ENCODE measurements around the gene SNHG17. TPM values are rescaled to one million over a fixed set of nuclear protein-coding genes. Genes with fewer than 3 reads are reported as not detected.

The SNHG17 gene
- total and polyA plus RNA-seq, 9 of the 15 experiments (the other 6 are each of a cell fraction or from before 2014, with no cell fraction given): 29.8 to 106 (median 57.7) TPM

DNA sequence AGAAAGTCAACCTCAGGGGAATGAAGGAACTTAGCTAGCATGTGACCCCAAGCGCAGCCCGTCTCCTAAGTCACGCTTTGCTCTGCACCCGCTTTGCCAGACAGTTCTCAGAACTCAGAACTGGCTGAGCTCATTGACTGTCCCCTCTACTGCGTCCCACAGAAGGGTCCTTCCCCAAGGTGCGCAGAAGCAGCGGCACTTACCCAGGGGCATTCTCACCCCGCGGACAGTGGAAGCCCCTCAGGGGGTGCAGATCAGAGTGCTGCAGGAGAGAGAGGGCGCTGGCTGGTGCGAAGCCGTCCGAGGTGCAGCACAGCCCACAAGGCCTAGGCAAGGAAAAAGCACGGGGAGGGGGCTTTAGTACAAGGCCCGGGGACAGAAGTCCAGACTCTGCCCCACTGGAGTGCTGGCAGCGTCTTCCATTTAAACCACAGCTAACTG, 807 bp downstream of the SNHG17 start:
- no TSS peak for BruUV-seq (replicated peaks)
- Histone ChIP-seq H3K4me1 (replicated peaks in 1 of 2; ENCODE audit: control insufficient read depth in 2 of 2, insufficient read depth in 2 of 2, low read length in 2 of 2) (peaks cover 20 to 28% of the 10 kb centered on the region in 2 experiments; a peak in 4 of 5 replicates), H2AFZ (ENCODE audit: low read depth, low read length) (no peak overlapping the region), H3K27me3 (ENCODE audit: control insufficient read depth in 2 of 2, insufficient read depth in 2 of 2, low read length in 2 of 2) (no peaks in the 10 kb centered on the region), H4K20me1 (replicated peaks; ENCODE audit: control insufficient read depth, insufficient read depth, low read length) (peaks cover 46% of the 10 kb centered on the region), H3K4me2 (ENCODE audit: insufficient read depth, low read length) (peak overlapping the region; percentile 97), H3K4me3 (peak overlapping the region; percentile 95), H3K9ac (ENCODE audit: insufficient read depth in 1 of 2, low read depth in 2 of 2, low read length in 2 of 2) (peak overlapping the region; percentile 98 to 99), H3K9me3 (replicated peaks; ENCODE audit: control insufficient read depth, insufficient read depth, low read depth, low read length) (no peaks in the 10 kb centered on the region), H3K36me3 (ENCODE audit: control insufficient read depth, insufficient read depth, low read length) (peaks cover 56% of the 10 kb centered on the region), H3K27ac (ENCODE audit: extremely low read depth, low read depth, low read length) (peak overlapping the region; percentile 94), H3K9me1 (ENCODE audit: control insufficient read depth, insufficient read depth, low read length) (peaks cover 11% of the 10 kb centered on the region), H3K79me2 (ENCODE audit: control insufficient read depth, insufficient read depth, low read length) (peaks cover 58% of the 10 kb centered on the region)
- ATAC-seq (peak; percentile 66), DNase-seq (ENCODE audit: extremely low read depth in 1 of 4, low spot score in 3 of 4) (peak in 3 of 4 experiments; percentile 51 to 57 (median 52)), FAIRE-seq (peak; percentile 32)
- ChIA-PET POLR2A (interaction anchor here (0.7 to 5.6 kb wide), 10 partner anchors 9 to 361 kb away, joined by 3 to 130 read pairs (median 4); partner anchors contain the start of gene RALGAPB), CTCF (ENCODE audit: low intra/inter-chr PET ratio) (interaction anchor here (1.4 to 2.6 kb wide), 2 partner anchors 12 to 38 kb away, joined by 3 to 72 read pairs; no protein-coding TSS in a partner anchor)
- intact Hi-C loops (cut with micrococcal nuclease): no loop called here
- WGBS (ENCODE audit: insufficient coverage, low coverage, missing lambda C conversion rate): 0% methylated on average over 16 of the region's 16 CpGs
- in situ Hi-C loops (cut with MboI): no loop called here
- TF ChIP-seq GABPA (tag; conservative IDR thresholded peaks at IDR 0.05; ENCODE audit: low read depth): no peak
- no peak for TF ChIP-seq FOXM1 (IDR thresholded peaks at IDR 0.05; ENCODE audit: low read depth)
- 0 out of 2 replicates have a peak, but pooled peaks have one; percentile 21 for TF ChIP-seq FOXM1 (CRISPR knock-in tag; IDR thresholded peaks at IDR 0.05; ENCODE audit: low read depth)
- no peak for TF ChIP-seq RFX1 (IDR thresholded peaks at IDR 0.05)
- TF ChIP-seq BHLHE40 (IDR thresholded peaks at IDR 0.05; ENCODE audit: low read length): 0 out of 2 replicates have a peak, but pooled peaks have one; percentile 17
- no peak for TF ChIP-seq STAT5B (CRISPR knock-in tag; IDR thresholded peaks at IDR 0.05)
- TF ChIP-seq NRF1 (conservative IDR thresholded peaks at IDR 0.05 in 1 of 2, IDR thresholded peaks at IDR 0.05 in 1 of 2): 0 out of 4 replicates have a peak, but pooled peaks of 1 of the 2 experiments have one; percentile 26
- TF ChIP-seq HDAC1 (IDR thresholded peaks at IDR 0.05): peak in 1 of 2 experiments; percentile 10; a peak in 1 of 4 replicates
- TF ChIP-seq ZBTB2 (IDR thresholded peaks at IDR 0.05): no peak
- TF ChIP-seq, protein P1, sequence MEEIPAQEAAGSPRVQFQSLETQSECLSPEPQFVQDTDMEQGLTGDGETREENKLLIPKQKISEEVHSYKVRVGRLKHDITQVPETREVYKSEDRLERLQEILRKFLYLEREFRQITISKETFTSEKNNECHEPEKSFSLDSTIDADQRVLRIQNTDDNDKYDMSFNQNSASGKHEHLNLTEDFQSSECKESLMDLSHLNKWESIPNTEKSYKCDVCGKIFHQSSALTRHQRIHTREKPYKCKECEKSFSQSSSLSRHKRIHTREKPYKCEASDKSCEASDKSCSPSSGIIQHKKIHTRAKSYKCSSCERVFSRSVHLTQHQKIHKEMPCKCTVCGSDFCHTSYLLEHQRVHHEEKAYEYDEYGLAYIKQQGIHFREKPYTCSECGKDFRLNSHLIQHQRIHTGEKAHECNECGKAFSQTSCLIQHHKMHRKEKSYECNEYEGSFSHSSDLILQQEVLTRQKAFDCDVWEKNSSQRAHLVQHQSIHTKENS (CRISPR knock-in tag; IDR thresholded peaks at IDR 0.05): no peak
- TF ChIP-seq L3MBTL2 (IDR thresholded peaks at IDR 0.05): no peak
- no peak for TF ChIP-seq ZNF41 (CRISPR knock-in tag; conservative IDR thresholded peaks at IDR 0.05)
- no peak for TF ChIP-seq MXD1 (CRISPR knock-in tag; IDR thresholded peaks at IDR 0.05; ENCODE audit: borderline replicate concordance, poor library complexity, severe bottlenecking)
- no peak for TF ChIP-seq BRCA1 (IDR thresholded peaks at IDR 0.05)
- TF ChIP-seq BRCA1 (CRISPR knock-in tag; IDR thresholded peaks at IDR 0.05): 0 out of 2 replicates have a peak, but pooled peaks have one; percentile 5
- 0 out of 2 replicates have a peak, but pooled peaks have one; percentile 77 for TF ChIP-seq MED1 (CRISPR knock-in tag; IDR thresholded peaks at IDR 0.05; ENCODE audit: borderline replicate concordance)
- TF ChIP-seq FOS (IDR thresholded peaks at IDR 0.05; ENCODE audit: extremely low read depth, insufficient read length): no peak
- peak; percentile 30; the same call in 1 of the 2 replicates for TF ChIP-seq STAG1 (CRISPR knock-in tag; IDR thresholded peaks at IDR 0.05; ENCODE audit: borderline replicate concordance)
- TF ChIP-seq TRIM24 (IDR thresholded peaks at IDR 0.05): no peak
- TF ChIP-seq FOXJ3 (CRISPR knock-in tag; IDR thresholded peaks at IDR 0.05): no peak

All from K562 (cell line).